ENCODE data around the gene XPNPEP3. TPM values are rescaled to one million over a fixed set of nuclear protein-coding genes. Genes with fewer than 3 reads are reported as not detected.
"Not testable (repeated sequence)": the region's sequence is repeated elsewhere in the genome, so short reads cannot be mapped to it uniquely, and the experiment has no call there.

The XPNPEP3 gene
- total RNA-seq, 1 donor from 2014 or later, result 14.0 TPM

- intact Hi-C loops (cut with micrococcal nuclease), result loop anchor here (1.0 to 10.0 kb wide), 8 partner anchors 37 to 589 kb away; partner anchors contain the start of genes RANGAP1, RBX1, SLC25A17 and TOB2
Measured at GRCh38 chr22:40855979-40856512, 902 bp upstream of the XPNPEP3 start.

GRCh38 chr22:40857309-40857855 is 434 bp downstream of the XPNPEP3 start:
- intact Hi-C loops (cut with micrococcal nuclease), result loop anchor here (1.0 to 10.0 kb wide), 4 partner anchors 41 to 587 kb away; partner anchors contain the start of genes RANGAP1 and TOB2

DNA sequence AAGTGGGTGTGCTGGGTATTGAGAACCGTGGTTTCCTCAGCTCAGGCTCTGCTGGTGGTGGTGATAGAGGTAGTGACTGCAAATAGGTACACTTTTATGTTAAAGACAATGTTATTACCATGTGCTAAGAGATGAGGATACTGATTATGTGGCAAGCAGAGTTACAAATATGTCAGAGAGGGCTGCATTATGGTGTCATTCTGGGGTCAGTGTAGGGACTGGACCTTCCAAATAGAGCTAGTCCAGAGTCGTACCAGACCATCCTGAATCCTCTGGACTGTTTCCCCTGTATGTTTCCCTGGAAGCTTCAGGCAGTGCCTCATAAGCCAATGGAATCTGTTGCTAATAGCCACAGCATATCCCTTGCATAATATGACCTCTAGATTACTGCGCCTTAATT is 5.1 kb downstream of the XPNPEP3 start, which contains the start of gene DNAJB7:
Gene DNAJB7 (minus strand): TSS at position 101 of the 400 bp plus-strand sequence. CDS start 119 bp downstream, outside the sequence.
- intact Hi-C loops (cut with micrococcal nuclease), result no loop called here

DNA sequence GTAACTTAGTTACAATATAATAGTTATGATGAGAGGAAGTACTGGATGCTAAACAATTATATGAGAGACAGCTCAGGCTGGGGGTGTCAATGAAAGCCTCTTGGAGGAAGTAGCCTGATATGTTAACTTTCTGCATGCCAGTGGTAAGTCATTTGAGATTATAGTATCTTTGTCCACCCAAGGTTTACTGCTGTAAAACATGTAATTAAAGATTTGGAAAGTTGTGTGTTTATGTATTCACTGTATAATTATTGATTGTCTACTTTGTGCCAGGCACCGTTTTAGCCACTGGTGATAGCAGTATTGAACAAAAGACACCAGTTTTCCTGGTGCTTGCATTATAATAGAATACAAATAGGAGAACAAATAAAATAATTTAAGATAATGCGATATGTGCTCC is 5.6 kb downstream of the XPNPEP3 start:
- intact Hi-C loops (cut with micrococcal nuclease), result no loop called here

- intact Hi-C loops (cut with micrococcal nuclease), result no loop called here
Measured at GRCh38 chr22:40867109-40867508, 10.2 kb downstream of the XPNPEP3 start.

DNA sequence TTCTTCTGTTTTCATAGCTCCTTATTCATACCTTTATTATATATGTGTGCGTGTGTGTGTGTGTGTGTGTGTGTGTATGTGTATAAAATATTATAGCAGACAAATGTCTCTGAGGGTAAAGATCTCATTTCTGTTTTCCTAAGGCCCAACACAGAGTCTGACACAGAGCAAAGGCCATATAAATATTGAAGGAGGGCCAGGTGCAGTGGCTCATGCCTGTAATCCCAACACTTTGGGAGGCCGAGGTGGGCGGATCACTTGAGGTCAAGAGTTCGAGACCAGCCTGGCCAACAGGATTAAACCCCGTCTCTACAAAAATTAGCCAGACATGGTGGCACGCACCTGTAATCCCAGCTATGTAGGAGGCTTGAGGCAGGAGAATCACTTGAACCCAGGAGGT is 11.4 kb downstream of the XPNPEP3 start:
- intact Hi-C loops (cut with micrococcal nuclease), result not testable (repeated sequence)

DNA sequence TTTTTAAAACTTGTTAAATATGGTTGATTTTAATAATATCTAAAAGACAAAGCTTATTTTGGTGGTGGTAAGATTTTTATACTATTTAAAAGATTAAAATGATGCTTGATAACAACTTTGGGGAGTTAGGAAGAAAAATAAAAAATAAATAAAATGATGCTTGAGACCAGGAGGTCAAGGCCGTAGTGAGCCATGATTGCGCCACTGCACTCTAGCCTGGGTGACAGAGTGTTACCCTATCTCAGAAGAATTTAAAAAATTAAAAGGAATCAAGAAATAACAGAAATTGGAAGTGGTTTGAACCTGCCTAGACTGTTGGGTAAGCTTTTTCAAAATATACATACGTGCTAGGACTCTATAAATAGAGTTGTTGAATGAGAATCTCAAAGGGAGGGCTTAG is 17.1 kb downstream of the XPNPEP3 start:
- intact Hi-C loops (cut with micrococcal nuclease), result no loop called here

- intact Hi-C loops (cut with micrococcal nuclease), result no loop called here
Measured at GRCh38 chr22:40875111-40875510, 18.2 kb downstream of the XPNPEP3 start.

GRCh38 chr22:40876907-40877306 is 20.0 kb downstream of the XPNPEP3 start:
- intact Hi-C loops (cut with micrococcal nuclease), result no loop called here

DNA sequence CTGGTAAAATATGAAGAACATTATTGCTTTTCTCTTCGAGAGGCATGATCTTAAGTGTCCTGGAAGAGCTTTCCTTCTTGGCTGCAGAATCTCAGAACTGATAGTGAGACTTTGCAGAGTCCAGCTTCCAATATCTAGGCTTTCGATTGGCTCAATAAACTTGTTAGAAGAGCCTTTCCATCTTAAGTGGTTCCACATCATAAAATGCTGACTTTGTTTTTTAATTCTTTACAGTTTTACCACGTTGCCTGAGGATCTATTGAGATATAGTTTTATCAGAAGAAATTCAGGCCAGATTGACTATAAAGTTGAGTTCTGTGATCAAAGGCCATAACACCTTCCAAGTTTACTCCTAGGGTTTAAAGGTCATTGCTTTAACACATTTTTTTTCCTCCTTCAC is 20.5 kb downstream of the XPNPEP3 start:
- intact Hi-C loops (cut with micrococcal nuclease), result no loop called here

DNA sequence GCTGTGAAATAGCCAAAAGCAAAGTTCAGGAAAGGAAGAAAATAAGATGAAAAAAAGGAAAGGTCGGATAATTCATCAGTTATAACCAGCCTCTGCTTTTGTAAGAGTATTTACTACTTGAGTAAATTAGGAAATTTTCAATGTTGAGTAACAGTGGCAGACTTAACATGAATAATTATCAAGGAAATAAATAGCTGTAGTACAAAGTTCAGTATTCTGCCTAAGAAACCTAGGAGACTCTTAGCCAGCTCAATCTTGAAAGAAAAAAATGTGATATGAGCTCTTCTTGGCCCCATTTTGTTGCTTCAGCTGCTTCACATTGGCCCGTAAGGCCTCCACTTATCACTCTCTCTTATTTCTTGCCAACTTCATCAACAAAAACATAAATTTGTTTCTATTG is 22.0 kb downstream of the XPNPEP3 start:
- intact Hi-C loops (cut with micrococcal nuclease), result no loop called here

DNA sequence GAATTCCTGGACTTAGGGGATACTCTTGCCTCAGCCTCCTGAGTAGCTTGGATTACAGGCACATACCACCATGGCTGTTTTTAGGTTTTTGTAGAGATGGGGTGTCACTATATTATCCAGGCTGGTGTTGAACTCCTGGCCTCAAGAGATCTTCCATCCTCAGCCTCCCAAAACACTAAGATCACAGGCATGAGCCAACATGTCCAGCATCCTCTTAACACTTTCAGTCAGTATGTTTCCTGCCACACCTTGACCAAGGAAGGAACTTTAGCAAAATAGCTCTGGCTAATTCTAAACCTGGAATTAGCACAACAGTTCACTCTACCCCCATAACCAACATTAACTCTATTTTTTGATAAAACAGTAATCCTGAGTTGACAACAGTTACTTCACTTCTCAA is 32.2 kb downstream of the XPNPEP3 start:
- intact Hi-C loops (cut with micrococcal nuclease), result no loop called here

- intact Hi-C loops (cut with micrococcal nuclease), result loop anchor here (10.0 kb wide), 1 partner anchor 246 kb away; no protein-coding TSS in a partner anchor
Measured at GRCh38 chr22:40890881-40891280, 33.9 kb downstream of the XPNPEP3 start.

DNA sequence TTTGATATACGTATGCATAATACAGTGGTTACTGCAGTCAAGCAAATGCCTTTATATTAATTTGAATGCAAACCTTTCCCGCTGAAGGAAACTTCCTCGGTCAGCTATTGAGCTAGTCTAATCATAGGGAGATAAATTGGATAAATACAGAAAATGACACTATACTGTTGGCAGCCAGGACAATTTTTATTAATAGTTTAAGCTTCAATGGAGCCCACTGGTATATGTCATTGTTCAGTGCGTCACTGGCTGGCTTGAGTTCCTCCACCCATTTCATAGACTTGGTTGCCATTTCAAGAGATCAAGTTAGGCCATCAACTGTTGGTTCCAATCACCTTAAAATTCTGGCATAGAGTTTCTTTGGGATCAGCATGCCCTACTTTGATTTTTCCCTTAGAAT is 37.5 kb downstream of the XPNPEP3 start:
- intact Hi-C loops (cut with micrococcal nuclease), result loop anchor here (10.0 kb wide), 1 partner anchor 250 kb away; no protein-coding TSS in a partner anchor

GRCh38 chr22:40898850-40899357 is 42.0 kb downstream of the XPNPEP3 start:
- intact Hi-C loops (cut with micrococcal nuclease), result loop anchor here (1.0 to 10.0 kb wide), 3 partner anchors 42 to 254 kb away; partner anchors contain the start of genes ST13 and XPNPEP3

DNA sequence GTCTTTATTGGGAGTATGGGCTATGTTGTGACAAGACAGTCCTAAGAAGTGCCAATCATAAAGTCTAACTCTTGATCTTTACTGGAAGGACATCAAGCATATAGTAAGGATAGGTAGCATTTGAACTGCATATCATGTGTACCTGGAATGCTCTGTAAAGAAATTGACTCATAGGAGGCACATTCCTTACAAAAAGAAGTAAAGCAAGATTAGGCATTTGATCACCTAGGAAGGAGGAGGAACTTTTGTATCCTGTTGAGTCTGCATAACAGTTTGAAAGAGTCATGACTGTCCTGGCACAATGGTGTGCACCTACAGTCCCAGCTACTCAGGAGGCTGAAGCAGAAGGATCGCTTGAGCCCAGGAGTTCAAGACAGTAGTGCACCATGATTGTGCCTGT is 47.2 kb downstream of the XPNPEP3 start:
- intact Hi-C loops (cut with micrococcal nuclease), result no loop called here

- intact Hi-C loops (cut with micrococcal nuclease), result no loop called here
Measured at GRCh38 chr22:40908895-40909294, 51.9 kb downstream of the XPNPEP3 start.

GRCh38 chr22:40911772-40912171 is 54.8 kb downstream of the XPNPEP3 start:
- intact Hi-C loops (cut with micrococcal nuclease), result no loop called here

- intact Hi-C loops (cut with micrococcal nuclease), result not testable (repeated sequence)
Measured at GRCh38 chr22:40912987-40913386, 56.0 kb downstream of the XPNPEP3 start.

DNA sequence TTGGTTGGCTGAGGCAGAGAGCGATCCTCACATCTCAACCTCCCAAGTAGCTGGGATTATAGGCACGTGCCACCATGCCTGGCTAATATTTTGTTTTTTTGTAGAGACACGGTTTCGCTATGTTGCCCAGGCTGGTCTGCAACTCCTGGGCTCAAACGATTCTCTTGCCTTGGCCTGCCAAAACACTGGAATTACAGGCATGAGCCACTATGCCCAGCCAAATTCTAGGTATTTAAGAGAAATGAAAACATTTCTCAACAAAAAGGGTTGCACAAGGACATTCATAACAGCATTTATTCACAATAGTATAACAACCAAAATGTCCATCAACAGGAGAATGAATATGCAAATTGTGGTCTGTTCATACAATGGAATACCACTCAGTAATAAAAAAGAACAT is 62.5 kb downstream of the XPNPEP3 start:
- intact Hi-C loops (cut with micrococcal nuclease), result no loop called here

DNA sequence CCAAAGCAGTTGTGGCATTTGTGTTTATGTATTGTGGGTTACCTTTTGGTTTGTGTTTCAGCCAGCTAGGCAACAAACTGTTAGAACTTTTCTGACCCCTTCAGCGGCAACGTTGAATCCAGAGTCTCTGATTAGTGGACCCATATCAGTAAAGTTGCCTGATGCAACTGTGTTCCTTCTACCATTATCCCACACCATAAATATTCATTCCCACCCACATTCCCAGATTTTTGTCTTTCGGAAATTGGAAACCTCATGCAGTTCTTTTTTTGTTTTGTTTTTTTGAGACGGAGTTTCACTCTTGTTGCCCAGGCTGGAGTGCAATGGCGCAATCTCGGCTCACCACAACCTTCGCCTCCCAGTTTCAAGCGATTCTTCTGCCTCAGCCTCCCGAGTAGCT is 63.6 kb downstream of the XPNPEP3 start:
- intact Hi-C loops (cut with micrococcal nuclease), result loop anchor here (5.0 kb wide), 1 partner anchor 287 kb away; the partner anchor contains the start of gene L3MBTL2

DNA sequence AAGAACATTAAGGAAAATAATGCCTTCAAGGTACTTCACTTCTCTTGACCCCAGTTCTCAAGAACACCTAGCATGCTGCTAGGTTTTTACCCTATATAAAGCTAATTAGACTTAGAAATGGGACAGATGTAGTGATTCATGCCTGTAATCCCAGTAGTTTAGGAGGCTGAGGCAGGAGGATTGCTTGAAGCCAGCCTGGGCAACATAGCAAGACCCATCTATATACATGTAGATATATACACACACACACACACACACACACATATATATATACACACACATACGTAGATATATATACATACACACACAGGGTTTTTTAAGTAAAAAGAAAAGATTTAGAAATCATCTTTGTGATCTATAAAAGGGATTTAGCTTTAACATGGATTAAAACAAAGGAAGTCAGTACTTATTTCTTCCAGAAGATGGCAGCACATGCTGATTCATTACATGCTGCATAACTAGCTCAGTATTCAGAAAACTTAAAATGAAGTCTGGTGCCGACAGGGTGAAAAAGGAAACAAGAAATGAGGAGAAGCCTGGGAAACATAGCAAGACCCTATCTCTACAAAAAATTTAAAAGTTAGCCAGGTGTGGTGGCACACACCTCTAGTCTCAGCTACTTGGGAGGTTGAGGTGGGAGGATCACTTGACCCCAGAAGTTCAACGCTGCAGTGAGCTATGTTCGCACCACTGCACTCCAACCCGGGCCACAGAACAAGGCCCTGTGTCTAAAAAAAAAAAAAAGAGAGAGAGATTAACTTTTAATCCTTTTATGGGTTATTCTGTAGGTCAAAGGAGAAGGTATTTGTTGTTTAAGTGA is 65.7 kb downstream of the XPNPEP3 start:
- intact Hi-C loops (cut with micrococcal nuclease), result loop anchor here (1.0 to 5.0 kb wide), 2 partner anchors 285 to 315 kb away; partner anchors contain the start of gene L3MBTL2

Data from T-helper 2 cell treated with Interferon-gamma antibody and Interleukin-4, amounts not matched to agents 100 ng/mL and 5 ng/mL, for 36 hours (primary cell).